DND-41 (cell line): ENCODE results near the gene FXYD6.

ENCODE experiments used
- ATAC-seq: fragments of 200-7000 bp; cut with Tn5 transposase; 3 replicates; pipeline ENCODE4 v1.9.1; 2021; ENCODE audit warnings: low read depth; ENCODE audit not compliant: insufficient read depth
- DNase-seq: peaks from one replicate; pipeline ENCODE4 v3.0.0-alpha.2; 2020
- H2AFZ ChIP-seq: 2 replicates; pipeline ENCODE4 v1.6.0; 2012; ENCODE audit warnings: low read depth, low read length
- H3K27ac ChIP-seq: 2 replicates; pipeline ENCODE4 v1.5.1; 2012; ENCODE audit warnings: low read length, inconsistent platforms
- H3K27me3 ChIP-seq: fragments of 200-600 bp; sonication (generic); 2 replicates; pipeline ENCODE4 v1.6.0; 2012; ENCODE audit warnings: low read length, mild to moderate bottlenecking, inconsistent platforms; ENCODE audit not compliant: insufficient read depth, poor library complexity
- H3K36me3 ChIP-seq: 2 replicates; pipeline ENCODE4 v1.5.1; 2012; ENCODE audit warnings: low read length, inconsistent platforms; ENCODE audit not compliant: insufficient read depth
- H3K4me1 ChIP-seq: 2 replicates; pipeline ENCODE4 v1.5.1; 2012; ENCODE audit warnings: mild to moderate bottlenecking, low read length; ENCODE audit not compliant: insufficient read depth
- H3K4me2 ChIP-seq: 2 replicates; pipeline ENCODE4 v1.6.0; 2012; ENCODE audit warnings: mild to moderate bottlenecking, moderate library complexity, low read length, inconsistent platforms; ENCODE audit not compliant: insufficient read depth
- H3K4me3 ChIP-seq, 2 experiments: fragments of 200-600 bp in 1 of 2; shearing (Covaris generic) in 1 of 2; 2 replicates each; pipeline ENCODE4 v1.5.1; 2012 to 2016; ENCODE audit warnings: inconsistent platforms in 2 of 2, low read length in 2 of 2, mild to moderate bottlenecking in 2 of 2, low read depth in 1 of 2, moderate library complexity in 1 of 2
- H3K79me2 ChIP-seq: 2 replicates; pipeline ENCODE4 v1.6.0; 2012; ENCODE audit warnings: low read length, inconsistent platforms; ENCODE audit not compliant: insufficient read depth
- H3K9ac ChIP-seq: 2 replicates; pipeline ENCODE4 v1.6.0; 2012; ENCODE audit warnings: low read depth, mild to moderate bottlenecking, inconsistent platforms, low read length, moderate library complexity
- H3K9me3 ChIP-seq: 2 replicates; pipeline ENCODE4 v1.5.1; 2012; ENCODE audit warnings: low read length, moderate library complexity, mild to moderate bottlenecking, inconsistent platforms; ENCODE audit not compliant: insufficient read depth, severe bottlenecking
- H4K20me1 ChIP-seq: 2 replicates; pipeline ENCODE4 v1.6.0; 2012; ENCODE audit warnings: low read length; ENCODE audit not compliant: insufficient read depth
- EZH2 ChIP-seq: IDR thresholded peaks from 3 replicates; pipeline ENCODE4 v1.6.1; 2012; ENCODE audit warnings: borderline replicate concordance, low read depth, mild to moderate bottlenecking, moderate library complexity, low read length, inconsistent platforms; ENCODE audit not compliant: severe bottlenecking
- TF ChIP-seq, protein P1 (sequence below): IDR thresholded peaks from 2 replicates; pipeline ENCODE4 v1.5.1; 2012; ENCODE audit warnings: borderline replicate concordance, low read length, moderate library complexity, mild to moderate bottlenecking; ENCODE audit not compliant: poor library complexity, severe bottlenecking; ENCODE audit errors: extremely low read depth

The FXYD6 gene

DNA sequence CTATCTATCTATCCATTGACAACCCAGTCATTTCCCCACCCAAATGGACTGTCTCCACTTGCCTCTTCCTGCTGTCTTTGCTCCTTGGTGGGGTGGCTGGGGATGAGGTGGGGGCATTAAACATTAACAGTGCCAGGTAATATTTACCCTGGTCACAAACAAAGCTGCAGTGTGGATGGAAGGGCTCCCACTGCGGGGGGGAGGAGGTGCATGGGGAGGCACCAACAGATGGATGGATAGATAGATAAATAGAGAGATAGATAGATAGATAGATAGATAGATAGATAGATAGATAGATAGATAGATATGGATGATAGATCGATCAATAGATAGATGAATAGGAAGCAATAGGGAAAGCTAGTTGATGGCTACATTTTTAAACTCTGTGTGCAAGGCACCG lies 49.6 kb downstream of the FXYD6 start:
- H3K79me2 ChIP-seq: peaks cover 62% of the 10 kb centered on the region
- no peak overlapping the region for H2AFZ ChIP-seq
- DNase-seq (peak; percentile 41), ATAC-seq (no peak)
- peak overlapping the region; percentile 13 to 53; a peak in 3 of 4 replicates for H3K4me3 ChIP-seq
- TF ChIP-seq EZH2: no peak
- TF ChIP-seq, protein P1, sequence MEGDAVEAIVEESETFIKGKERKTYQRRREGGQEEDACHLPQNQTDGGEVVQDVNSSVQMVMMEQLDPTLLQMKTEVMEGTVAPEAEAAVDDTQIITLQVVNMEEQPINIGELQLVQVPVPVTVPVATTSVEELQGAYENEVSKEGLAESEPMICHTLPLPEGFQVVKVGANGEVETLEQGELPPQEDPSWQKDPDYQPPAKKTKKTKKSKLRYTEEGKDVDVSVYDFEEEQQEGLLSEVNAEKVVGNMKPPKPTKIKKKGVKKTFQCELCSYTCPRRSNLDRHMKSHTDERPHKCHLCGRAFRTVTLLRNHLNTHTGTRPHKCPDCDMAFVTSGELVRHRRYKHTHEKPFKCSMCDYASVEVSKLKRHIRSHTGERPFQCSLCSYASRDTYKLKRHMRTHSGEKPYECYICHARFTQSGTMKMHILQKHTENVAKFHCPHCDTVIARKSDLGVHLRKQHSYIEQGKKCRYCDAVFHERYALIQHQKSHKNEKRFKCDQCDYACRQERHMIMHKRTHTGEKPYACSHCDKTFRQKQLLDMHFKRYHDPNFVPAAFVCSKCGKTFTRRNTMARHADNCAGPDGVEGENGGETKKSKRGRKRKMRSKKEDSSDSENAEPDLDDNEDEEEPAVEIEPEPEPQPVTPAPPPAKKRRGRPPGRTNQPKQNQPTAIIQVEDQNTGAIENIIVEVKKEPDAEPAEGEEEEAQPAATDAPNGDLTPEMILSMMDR: no peak
- H3K36me3 ChIP-seq: peaks cover 27% of the 10 kb centered on the region
- no peaks in the 10 kb centered on the region for H3K27me3 ChIP-seq
- H3K9me3 ChIP-seq: no peaks in the 10 kb centered on the region
- no peaks in the 10 kb centered on the region for H4K20me1 ChIP-seq
- peaks cover 99% of the 10 kb centered on the region for H3K4me1 ChIP-seq
- H3K4me2 ChIP-seq: peak overlapping the region; percentile 64
- peak overlapping the region; percentile 82 for H3K9ac ChIP-seq
- H3K27ac ChIP-seq: peak overlapping the region; percentile 97

DNA sequence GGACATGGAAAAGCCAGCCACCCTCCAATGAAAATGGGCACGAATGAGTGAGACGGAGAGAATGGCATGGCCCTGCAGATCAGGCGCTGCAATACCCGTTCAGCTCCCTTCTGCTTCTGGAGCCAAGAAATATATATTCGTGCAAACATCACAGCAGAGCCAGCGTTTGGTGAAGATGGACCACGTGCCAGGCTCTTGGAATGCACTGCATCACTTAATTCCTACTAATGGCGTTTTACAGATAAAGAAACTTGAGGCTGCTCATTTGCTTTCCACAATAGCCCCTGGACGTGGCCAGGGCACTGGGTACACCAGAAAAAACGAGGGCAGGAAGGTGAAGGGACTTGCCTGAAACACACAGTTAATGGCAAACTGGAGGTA lies 50.3 kb downstream of the FXYD6 start:
- Histone ChIP-seq H3K4me2 (peak overlapping the region; percentile 64), H3K36me3 (peaks cover 34% of the 10 kb centered on the region), H4K20me1 (no peaks in the 10 kb centered on the region), H3K79me2 (peaks cover 69% of the 10 kb centered on the region), H2AFZ (no peak overlapping the region), H3K9me3 (no peaks in the 10 kb centered on the region), H3K27ac (peak overlapping the region; percentile 97), H3K27me3 (no peaks in the 10 kb centered on the region), H3K4me3 (peak overlapping the region; percentile 13 to 53; a peak in 3 of 4 replicates), H3K4me1 (peaks cover 99% of the 10 kb centered on the region), H3K9ac (peak overlapping the region; percentile 82)
- no peak for TF ChIP-seq EZH2
- TF ChIP-seq, protein P1: no peak
- peak; percentile 39 for DNase-seq
- ATAC-seq: no peak

DNA sequence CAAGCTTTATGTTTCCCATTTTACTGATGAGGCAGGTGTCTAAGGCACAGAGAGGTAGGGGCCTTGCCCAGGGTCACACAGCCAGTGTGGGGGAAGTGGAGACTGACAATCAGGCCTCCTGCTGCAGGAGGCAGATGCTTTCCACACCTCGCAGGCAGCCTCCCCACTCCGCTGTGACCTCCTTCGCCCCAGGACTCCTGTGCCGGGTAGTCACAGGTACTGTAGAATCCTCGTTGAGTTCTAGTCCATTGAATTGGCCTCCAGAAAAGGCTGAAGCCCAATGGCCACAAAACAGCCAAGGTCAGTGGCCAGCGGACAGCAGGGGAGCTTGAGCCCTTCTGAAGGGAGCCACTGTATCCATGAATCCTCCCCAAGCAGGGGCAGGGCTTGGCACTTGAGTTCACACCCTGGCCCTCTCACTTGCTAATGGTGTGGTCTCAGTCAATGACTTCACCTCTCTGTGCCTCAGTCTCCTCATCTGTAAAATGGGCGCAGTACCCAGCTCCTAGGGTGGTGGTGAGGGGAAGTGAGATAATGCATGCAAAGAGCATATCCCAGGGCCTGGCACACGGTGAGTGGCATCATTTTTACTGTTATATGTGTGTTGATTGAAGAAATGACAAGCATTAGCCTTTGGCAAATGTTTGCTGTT lies 50.8 kb downstream of the FXYD6 start:
- H3K79me2 ChIP-seq: peaks cover 69% of the 10 kb centered on the region
- H3K4me2 ChIP-seq: peak overlapping the region; percentile 64
- H3K9ac ChIP-seq: peak overlapping the region; percentile 82
- ATAC-seq: no peak
- TF ChIP-seq EZH2: no peak
- TF ChIP-seq, protein P1: no peak
- peaks cover 94% of the 10 kb centered on the region for H3K4me1 ChIP-seq
- peak overlapping the region; percentile 12 to 53; a peak in 3 of 4 replicates for H3K4me3 ChIP-seq
- H2AFZ ChIP-seq: no peak overlapping the region
- DNase-seq: peak; percentile 52
- H3K27me3 ChIP-seq: no peaks in the 10 kb centered on the region
- H3K9me3 ChIP-seq: no peaks in the 10 kb centered on the region
- H3K36me3 ChIP-seq: peaks cover 35% of the 10 kb centered on the region
- peak overlapping the region; percentile 97 for H3K27ac ChIP-seq
- no peaks in the 10 kb centered on the region for H4K20me1 ChIP-seq
